Endothelial cell (in vitro differentiated cells): ENCODE data around the gene SORCS3. TPM values are rescaled to one million over a fixed set of nuclear protein-coding genes. Genes with fewer than 3 reads are reported as not detected.

Experiments used
- DNase-seq: peaks from one replicate; pipeline ENCODE4 v3.0.0; 2021; ENCODE audit warnings: low spot score
- H3K27ac Mint-ChIP-seq: one replicate; pipeline ENCODE4 v1.8.0; 2021; ENCODE audit warnings: mixed read lengths, inconsistent platforms; ENCODE audit not compliant: unreplicated experiment
- H3K27me3 Mint-ChIP-seq: one replicate; pipeline ENCODE4 v1.8.0; 2021; ENCODE audit warnings: mild to moderate bottlenecking, moderate library complexity, mixed read lengths, inconsistent platforms; ENCODE audit not compliant: unreplicated experiment
- H3K36me3 Mint-ChIP-seq: one replicate; pipeline ENCODE4 v1.8.0; 2021; ENCODE audit warnings: mild to moderate bottlenecking, low read depth, mixed read lengths, inconsistent platforms; ENCODE audit not compliant: unreplicated experiment
- H3K4me1 Mint-ChIP-seq: one replicate; pipeline ENCODE4 v1.8.0; 2021; ENCODE audit warnings: mild to moderate bottlenecking, mixed read lengths, inconsistent platforms; ENCODE audit not compliant: unreplicated experiment
- H3K4me3 Mint-ChIP-seq: one replicate; pipeline ENCODE4 v1.8.0; 2021; ENCODE audit warnings: mild to moderate bottlenecking, mixed read lengths, inconsistent platforms; ENCODE audit not compliant: unreplicated experiment
- H3K9me3 Mint-ChIP-seq: one replicate; pipeline ENCODE4 v1.8.0; 2021; ENCODE audit warnings: mixed read lengths, inconsistent platforms; ENCODE audit not compliant: unreplicated experiment
- CTCF ChIP-seq: fragments of 200-600 bp; sonication (generic); IDR thresholded peaks from one replicate; pipeline ENCODE4 v1.5.0; 2021; ENCODE audit warnings: antibody characterized with exemption; ENCODE audit not compliant: unreplicated experiment
- total RNA-seq: library from RNA; stranded (reverse); fragmentation: NEBNext Ultra II Directional; extraction: Animal tissue kit (Norgen Biotek cat#: 25700); gene quantifications from one replicate; pipeline ENCODE4 v1.2.1, GENCODE V29; 2021; ENCODE audit not compliant: unreplicated experiment

SORCS3 gene
- total RNA-seq, 1 donor from 2014 or later = not detected

- TF ChIP-seq CTCF = no peak
- H3K4me3 Mint-ChIP-seq = no peak overlapping the region
- no peaks in the 10 kb centered on the region for H3K9me3 Mint-ChIP-seq
- H3K4me1 Mint-ChIP-seq = peaks cover 7% of the 10 kb centered on the region
- no peak overlapping the region for H3K27ac Mint-ChIP-seq
- no peak for DNase-seq
- H3K27me3 Mint-ChIP-seq = peaks cover 3% of the 10 kb centered on the region
- no peaks in the 10 kb centered on the region for H3K36me3 Mint-ChIP-seq
Observed at GRCh38 chr10:104867966-104868598, 227.0 kb downstream of the SORCS3 start.

GRCh38 chr10:104872691-104873090 is 231.6 kb downstream of the SORCS3 start:
- no peak overlapping the region for H3K4me3 Mint-ChIP-seq
- no peak for DNase-seq
- peaks cover 2% of the 10 kb centered on the region for H3K27me3 Mint-ChIP-seq
- no peak overlapping the region for H3K27ac Mint-ChIP-seq
- H3K4me1 Mint-ChIP-seq = no peaks in the 10 kb centered on the region
- TF ChIP-seq CTCF = no peak
- no peaks in the 10 kb centered on the region for H3K36me3 Mint-ChIP-seq
- H3K9me3 Mint-ChIP-seq = no peaks in the 10 kb centered on the region

GRCh38 chr10:104873161-104873560 is 232.1 kb downstream of the SORCS3 start:
- Mint-ChIP-seq H3K9me3 (no peaks in the 10 kb centered on the region), H3K4me1 (no peaks in the 10 kb centered on the region), H3K36me3 (no peaks in the 10 kb centered on the region), H3K27me3 (peaks cover 2% of the 10 kb centered on the region), H3K4me3 (no peak overlapping the region), H3K27ac (no peak overlapping the region)
- TF ChIP-seq CTCF = no peak
- DNase-seq = no peak

GRCh38 chr10:104875561-104875960 is 234.5 kb downstream of the SORCS3 start:
- TF ChIP-seq CTCF = no peak

GRCh38 chr10:104880624-104881398 is 239.7 kb downstream of the SORCS3 start:
- H3K4me3 Mint-ChIP-seq = no peak overlapping the region
- no peak for DNase-seq
- no peak overlapping the region for H3K27ac Mint-ChIP-seq
- H3K9me3 Mint-ChIP-seq = no peaks in the 10 kb centered on the region
- TF ChIP-seq CTCF = no peak
- H3K4me1 Mint-ChIP-seq = no peaks in the 10 kb centered on the region
- peaks cover 2% of the 10 kb centered on the region for H3K27me3 Mint-ChIP-seq
- H3K36me3 Mint-ChIP-seq = no peaks in the 10 kb centered on the region

More at GRCh38 chr10:104875561-104875960, 234.5 kb downstream of the SORCS3 start:
- H3K27ac Mint-ChIP-seq = no peak overlapping the region
- H3K4me3 Mint-ChIP-seq = no peak overlapping the region
- no peak for DNase-seq
- H3K4me1 Mint-ChIP-seq = no peaks in the 10 kb centered on the region
- H3K27me3 Mint-ChIP-seq = peaks cover 2% of the 10 kb centered on the region
- no peaks in the 10 kb centered on the region for H3K9me3 Mint-ChIP-seq
- no peaks in the 10 kb centered on the region for H3K36me3 Mint-ChIP-seq
